DMS153 (cell line): ENCODE data around the gene PSG11.
"Not testable (repeated sequence)": the region's sequence is repeated elsewhere in the genome, so short reads cannot be mapped to it uniquely, and the experiment has no call there.

Experiments used
- DNase-seq: peaks from one replicate; lab custom pipeline; 2025; lab: John Stamatoyannopoulos, UW

PSG11 gene

GRCh38 chr19:42988206-42988605 is 38.1 kb downstream of the PSG11 start:
- not testable (repeated sequence) for DNase-seq

- no peak for DNase-seq
These were observed 40.7 kb downstream of the PSG11 start for GRCh38 chr19:42985588-42985987.

- DNase-seq = not testable (repeated sequence)
These were observed 44.2 kb downstream of the PSG11 start for GRCh38 chr19:42982111-42982510.

- DNase-seq = not testable (repeated sequence)
These were observed 54.8 kb downstream of the PSG11 start for GRCh38 chr19:42971451-42971850.

- DNase-seq = no peak
These were observed 61.1 kb downstream of the PSG11 start for GRCh38 chr19:42965176-42965575.

- DNase-seq = no peak
These were observed 65.2 kb downstream of the PSG11 start for GRCh38 chr19:42961119-42961518.
